ENCODE data around the gene CDH1.
"Not testable (repeated sequence)": the region's sequence is repeated elsewhere in the genome, so short reads cannot be mapped to it uniquely, and the experiment has no call there.

CDH1 gene

GRCh38 chr16:68762996-68763756, 26.1 kb downstream of the CDH1 start:
- no peak for DNase-seq

DNA sequence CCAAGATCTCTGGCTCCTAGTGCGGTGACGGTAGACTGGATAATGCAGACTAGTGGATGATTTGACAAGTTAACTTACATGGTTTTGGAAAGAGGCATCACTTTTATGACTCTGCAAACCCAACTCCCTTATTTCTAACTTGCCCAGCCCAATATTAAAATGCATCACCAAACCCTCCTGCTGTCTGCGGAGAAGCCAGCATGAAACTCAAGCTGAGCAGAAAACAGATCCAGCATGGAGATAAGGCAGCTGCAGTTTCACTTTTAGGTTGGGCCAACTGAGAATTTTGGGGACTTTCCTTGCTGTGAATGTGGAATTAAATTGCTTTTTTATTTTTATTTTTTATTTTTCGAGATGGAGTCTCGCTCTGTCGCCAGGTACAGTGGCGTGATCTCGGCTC, 27.8 kb downstream of the CDH1 start:
- no peak for DNase-seq

DNA sequence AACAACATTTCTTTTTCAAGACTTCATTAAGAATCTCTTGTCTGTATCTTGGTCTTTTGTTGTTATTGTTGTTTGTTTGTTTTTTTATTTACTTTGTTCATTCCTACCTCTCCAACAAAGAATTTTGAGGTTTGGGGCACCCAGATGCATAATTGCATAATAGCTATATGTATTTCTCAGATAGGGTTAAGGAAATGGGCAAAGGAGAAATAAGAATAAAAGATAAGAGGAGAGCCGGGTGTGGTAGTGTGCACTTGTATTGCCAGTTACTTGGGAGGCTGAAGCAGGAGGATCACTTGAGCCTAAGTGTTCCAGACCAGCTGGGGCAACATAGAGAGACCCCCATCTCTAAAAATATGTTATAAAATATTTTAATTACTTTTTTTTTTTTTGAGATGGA, 30.5 kb downstream of the CDH1 start:
- no peak for DNase-seq

DNA sequence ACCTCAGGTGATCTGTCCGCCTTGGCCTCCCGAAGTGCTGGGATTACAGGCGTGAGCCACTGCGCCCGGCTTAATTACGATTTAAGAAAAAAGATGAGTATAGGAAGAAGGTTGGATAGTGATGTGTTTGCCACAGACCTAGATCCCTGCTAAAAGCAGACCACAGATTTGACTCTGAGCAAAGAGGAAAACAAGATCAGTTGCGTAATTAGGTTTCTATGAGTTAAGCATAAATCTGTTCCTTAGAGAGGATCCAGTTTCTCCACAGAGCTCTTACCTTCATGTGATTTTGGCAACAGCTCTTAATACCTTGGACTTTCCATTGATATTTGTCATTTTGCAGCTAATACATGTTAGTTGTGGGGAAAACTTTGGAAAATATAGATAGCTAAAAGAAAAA, 31.1 kb downstream of the CDH1 start:
- no peak for DNase-seq

DNA sequence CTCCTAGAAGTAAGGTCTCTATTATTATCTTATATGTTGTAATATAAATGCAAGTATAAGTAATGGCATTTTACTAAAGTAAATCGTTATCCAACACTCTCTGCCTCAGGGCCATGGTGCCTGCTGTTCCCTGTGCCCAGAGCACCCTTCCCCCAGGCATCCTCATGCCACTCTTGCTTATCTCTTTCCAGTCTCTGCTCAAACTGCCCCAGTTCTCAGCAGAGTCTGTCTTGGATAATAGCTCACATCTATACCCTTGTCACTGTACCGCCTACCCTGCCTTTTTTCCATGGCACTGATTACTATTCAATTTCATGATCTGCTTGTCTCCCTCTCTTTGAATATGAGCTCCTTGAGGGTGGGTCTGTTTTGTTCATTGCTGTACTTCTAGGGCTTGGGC, 31.7 kb downstream of the CDH1 start:
- DNase-seq = no peak

DNA sequence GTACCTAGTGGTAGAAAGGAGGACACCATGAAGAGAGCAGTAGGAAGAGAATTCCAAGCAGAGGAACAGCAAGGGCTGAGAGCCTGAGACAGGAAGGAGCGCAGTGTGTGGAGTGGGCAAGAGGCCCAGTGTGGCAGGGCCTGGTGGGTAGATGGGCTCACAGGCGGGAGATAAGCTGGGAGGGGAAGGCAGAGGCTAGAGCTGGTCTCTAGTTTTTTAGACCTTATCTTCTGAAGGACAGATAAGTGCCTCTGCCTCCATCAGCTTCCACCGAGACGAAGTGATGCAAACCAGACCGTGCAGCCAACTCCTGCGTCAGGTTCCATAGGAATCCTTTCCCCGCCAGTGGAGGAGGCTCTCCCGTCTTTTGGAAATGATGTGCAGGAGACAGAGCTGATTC, 33.6 kb downstream of the CDH1 start:
- DNase-seq = no peak

GRCh38 chr16:68772030-68772681, 35.1 kb downstream of the CDH1 start:
- DNase-seq = no peak

GRCh38 chr16:68772871-68773270, 35.8 kb downstream of the CDH1 start:
- DNase-seq = no peak

GRCh38 chr16:68774982-68775634, 38.0 kb downstream of the CDH1 start:
- no peak for DNase-seq

DNA sequence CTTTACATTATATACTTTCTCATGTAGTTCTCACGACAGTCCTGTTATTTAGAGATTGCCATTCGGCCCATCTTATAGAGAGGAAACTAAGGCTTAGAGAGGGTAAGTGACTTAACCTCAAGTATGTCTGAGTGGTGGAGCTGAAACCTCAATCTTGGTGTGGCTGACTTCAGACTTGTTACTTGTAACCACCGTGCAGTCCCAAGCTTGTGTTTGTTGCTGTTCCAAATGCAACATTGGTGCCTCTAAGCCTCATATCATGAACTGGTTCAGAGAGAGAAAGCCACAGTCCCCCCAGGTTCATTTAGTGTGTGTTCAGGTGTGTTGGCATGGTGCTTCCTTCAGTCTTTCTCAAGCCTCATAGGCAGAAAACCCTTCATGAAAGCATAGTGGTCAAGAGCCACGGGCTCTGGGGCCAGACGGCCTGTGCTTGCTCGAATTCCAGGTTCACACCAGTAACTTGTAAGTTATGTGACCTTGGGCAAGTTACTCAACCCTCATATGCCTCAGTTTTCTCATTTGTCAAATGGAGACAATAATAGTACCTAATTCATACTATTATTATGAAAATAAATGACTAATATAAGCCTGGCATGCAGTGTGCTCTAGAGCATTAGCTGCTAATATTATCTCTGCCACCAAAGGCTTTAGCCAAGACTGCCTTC, 39.9 kb downstream of the CDH1 start:
- DNase-seq = no peak

GRCh38 chr16:68778551-68779231, 41.6 kb downstream of the CDH1 start:
- DNase-seq = no peak

- DNase-seq = no peak
Observed at GRCh38 chr16:68779891-68780290, 42.8 kb downstream of the CDH1 start.

GRCh38 chr16:68781784-68782183, 44.7 kb downstream of the CDH1 start:
- no peak for DNase-seq

GRCh38 chr16:68782198-68783174, 45.4 kb downstream of the CDH1 start:
- DNase-seq = no peak

DNA sequence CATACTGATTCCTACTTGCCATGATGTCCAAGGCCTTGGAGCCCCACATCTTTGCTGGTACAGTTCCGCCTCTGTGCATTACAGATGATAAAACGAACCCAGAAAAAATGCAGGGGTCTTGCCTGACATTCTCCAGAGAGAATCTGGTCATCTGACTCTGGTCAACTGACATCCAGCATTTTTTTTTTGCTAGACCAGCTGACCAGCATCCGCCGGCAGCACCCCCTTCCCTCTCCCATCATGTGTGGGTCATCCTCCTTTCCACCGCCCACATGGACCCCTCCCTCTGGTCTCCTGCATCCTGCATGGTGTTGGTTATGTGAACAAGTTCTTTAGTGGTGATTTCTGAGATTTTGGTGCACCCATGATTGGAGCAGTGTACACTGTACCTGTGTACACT, 47.1 kb downstream of the CDH1 start:
- no peak for DNase-seq

GRCh38 chr16:68784721-68785120, 47.6 kb downstream of the CDH1 start:
- DNase-seq = no peak

DNA sequence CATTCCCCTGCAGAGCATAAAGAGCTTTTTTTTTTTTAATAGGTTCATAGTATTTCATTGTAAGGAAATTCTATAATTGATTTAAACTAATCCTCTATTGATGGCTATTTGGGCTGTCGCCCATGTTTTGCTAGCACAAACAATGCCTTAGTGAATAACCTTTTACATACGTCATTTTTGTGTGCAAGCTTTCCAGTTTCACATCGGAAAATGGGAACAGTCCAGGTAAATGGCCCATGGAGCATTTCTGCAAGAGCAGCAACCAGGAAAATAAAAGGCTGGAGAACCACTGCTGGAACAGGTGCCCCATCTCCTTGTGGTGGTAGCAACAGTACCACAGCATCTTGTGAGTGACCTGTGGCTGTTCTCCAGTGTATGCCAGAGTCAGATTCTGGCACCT, 48.6 kb downstream of the CDH1 start:
- no peak for DNase-seq

DNA sequence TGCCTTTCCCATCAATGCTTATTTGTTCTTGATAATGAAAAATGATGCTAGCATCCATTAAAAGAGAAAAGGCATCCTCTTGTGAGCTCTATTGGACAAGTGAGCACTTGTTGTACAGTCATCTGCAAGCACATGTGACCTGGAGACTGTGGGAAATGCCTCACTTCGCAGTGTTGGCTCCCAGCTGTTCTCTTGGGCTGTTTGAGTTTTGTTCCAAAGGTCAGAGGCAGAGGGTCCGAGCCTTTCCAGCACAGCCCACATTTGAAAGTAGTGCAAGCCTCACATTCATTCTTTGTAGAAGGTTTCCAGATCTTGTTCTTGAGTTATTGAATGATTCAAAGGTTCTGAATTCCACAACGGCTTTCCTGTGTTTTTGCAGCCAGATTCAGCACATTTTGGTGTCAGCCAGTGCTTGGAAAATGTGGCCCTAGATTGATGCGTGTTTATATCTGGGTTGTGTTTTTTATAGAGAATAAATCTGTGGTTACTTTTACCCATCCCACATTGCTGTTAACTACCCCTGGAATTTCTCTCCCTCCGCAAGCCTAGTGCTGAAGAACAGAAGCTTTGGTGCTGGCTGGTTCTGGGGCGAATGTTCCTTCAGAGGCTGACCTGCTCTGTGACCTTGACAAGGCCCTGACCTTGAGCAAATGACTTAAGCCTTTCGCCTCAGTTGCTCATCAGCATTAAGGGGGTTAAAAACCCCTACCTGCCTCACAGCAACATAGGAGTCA, 49.8 kb downstream of the CDH1 start:
- no peak for DNase-seq

DNA sequence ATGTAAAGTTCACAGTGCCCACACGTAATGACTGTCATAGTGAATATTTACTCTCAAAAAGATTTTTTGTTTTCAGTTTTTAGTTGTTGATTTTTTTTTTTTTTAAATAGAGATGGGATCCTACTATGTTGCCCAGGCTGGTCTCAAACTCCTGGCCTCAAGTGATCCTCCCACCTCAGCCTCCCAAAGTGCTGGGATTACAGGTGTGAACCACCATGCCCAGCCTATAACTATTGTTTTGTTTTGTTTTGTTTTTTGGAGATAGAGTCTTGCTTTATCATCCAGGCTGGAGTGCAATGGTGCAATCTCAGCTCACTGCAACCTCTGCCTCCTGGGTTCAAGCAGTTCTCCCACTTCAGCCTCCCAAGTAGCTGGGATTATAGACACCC, 50.3 kb downstream of the CDH1 start:
- DNase-seq = not testable (repeated sequence)

DNA sequence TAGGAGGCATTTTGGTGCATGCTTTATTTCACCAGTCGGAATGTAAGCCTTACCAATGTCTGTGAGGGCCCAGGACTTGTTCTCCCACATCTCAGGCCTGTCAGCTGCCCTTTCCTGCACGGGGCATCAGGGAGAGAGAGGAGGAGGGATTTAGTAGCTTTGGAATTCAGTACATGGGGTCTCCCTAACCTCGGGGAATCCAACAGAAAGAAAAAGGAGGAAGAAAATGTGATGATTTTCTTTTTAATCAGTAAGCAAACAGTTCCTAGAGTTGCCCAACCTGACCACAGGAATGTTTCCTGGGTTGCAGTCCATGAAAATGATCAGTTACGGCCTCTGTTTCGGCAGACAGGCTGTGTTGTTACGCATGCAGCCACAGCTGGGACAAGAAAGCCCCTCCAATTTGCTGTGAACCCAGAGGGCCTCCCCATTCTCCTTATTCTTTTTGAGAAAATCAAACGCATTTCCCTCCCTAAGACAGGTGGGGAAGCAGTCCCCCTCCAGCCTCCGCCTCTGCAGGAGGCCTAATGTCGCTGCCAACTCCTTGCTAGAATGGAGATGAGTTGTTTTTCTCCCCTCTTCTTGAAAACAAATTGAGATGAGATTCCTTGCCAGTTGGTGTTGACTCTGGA, 53.2 kb downstream of the CDH1 start:
- DNase-seq = no peak

- DNase-seq = no peak
Observed at GRCh38 chr16:68790944-68791343, 53.9 kb downstream of the CDH1 start.

All from activated CD4-positive, alpha-beta T cell treated with anti-CD3 and anti-CD28 coated beads, Interleukin-2, amount 50 U/mL, for 4 hours (primary cell).